H9 (cell line): ENCODE measurements around the gene CCNI2. TPM values are rescaled to one million over a fixed set of nuclear protein-coding genes. Genes with fewer than 3 reads are reported as not detected.

Experiments
- DNase-seq: peaks from one replicate; pipeline ENCODE4 v3.0.0-alpha.2; 2017
- H2AFZ ChIP-seq: one replicate; pipeline ENCODE4 v1.6.1; 2013; ENCODE audit warnings: mild to moderate bottlenecking, low read length, control low read depth, moderate library complexity
- H2AK5ac ChIP-seq: 2 replicates; pipeline ENCODE4 v1.6.1; 2013; ENCODE audit warnings: low read length, control low read depth, mixed read lengths; ENCODE audit not compliant: insufficient read length
- H2BK120ac ChIP-seq: one replicate; pipeline ENCODE4 v1.6.1; 2013; ENCODE audit warnings: low read depth, mild to moderate bottlenecking, low read length, control low read depth, inconsistent platforms; ENCODE audit not compliant: poor library complexity, severe bottlenecking
- H2BK12ac ChIP-seq: 2 replicates; pipeline ENCODE4 v1.6.1; 2013; ENCODE audit warnings: low read length, control low read depth, mixed read lengths, low read depth; ENCODE audit not compliant: insufficient read length
- H2BK15ac ChIP-seq: 2 replicates; pipeline ENCODE4 v1.6.1; 2013; ENCODE audit warnings: low read depth, low read length, control low read depth
- H2BK20ac ChIP-seq: one replicate; pipeline ENCODE4 v1.6.1; 2013; ENCODE audit warnings: low read depth, mild to moderate bottlenecking, low read length, control low read depth, inconsistent platforms; ENCODE audit not compliant: poor library complexity, severe bottlenecking
- H2BK5ac ChIP-seq: 2 replicates; pipeline ENCODE4 v1.6.1; 2013; ENCODE audit warnings: low read length, control low read depth, mixed read lengths; ENCODE audit not compliant: insufficient read length
- H3K14ac ChIP-seq: 2 replicates; pipeline ENCODE4 v1.6.1; 2013; ENCODE audit warnings: low read length, control low read depth; ENCODE audit not compliant: insufficient read depth
- H3K18ac ChIP-seq: 2 replicates; pipeline ENCODE4 v1.6.1; 2013; ENCODE audit warnings: low read depth, mild to moderate bottlenecking, mixed read lengths, low read length, control low read depth; ENCODE audit not compliant: insufficient read length
- H3K23ac ChIP-seq: 2 replicates; pipeline ENCODE4 v1.6.1; 2013; ENCODE audit warnings: low read length, control low read depth, mixed read lengths, low read depth; ENCODE audit not compliant: insufficient read length
- H3K23me2 ChIP-seq: 2 replicates; pipeline ENCODE4 v1.6.1; 2013; ENCODE audit warnings: low read depth, mild to moderate bottlenecking, mixed read lengths, low read length, control low read depth; ENCODE audit not compliant: insufficient read length, poor library complexity, severe bottlenecking
- H3K27ac ChIP-seq: 2 replicates; pipeline ENCODE4 v1.5.1; 2013; ENCODE audit warnings: low read length, control low read depth, mixed read lengths, low read depth; ENCODE audit not compliant: insufficient read length
- H3K27me3 ChIP-seq: 2 replicates; pipeline ENCODE4 v1.6.1; 2013; ENCODE audit warnings: low read length, control low read depth, inconsistent platforms; ENCODE audit not compliant: insufficient read depth
- H3K4ac ChIP-seq: 2 replicates; pipeline ENCODE4 v1.6.1; 2013; ENCODE audit warnings: low read depth, mild to moderate bottlenecking, control low read depth, inconsistent platforms, low read length, moderate library complexity
- H3K4me1 ChIP-seq: 2 replicates; pipeline ENCODE4 v1.6.1; 2013; ENCODE audit warnings: low read length, control low read depth, inconsistent platforms; ENCODE audit not compliant: insufficient read depth
- H3K4me2 ChIP-seq: 2 replicates; pipeline ENCODE4 v1.6.1; 2013; ENCODE audit warnings: low read length, control low read depth, mixed read lengths; ENCODE audit not compliant: insufficient read length, insufficient read depth
- H3K56ac ChIP-seq: 2 replicates; pipeline ENCODE4 v1.6.1; 2013; ENCODE audit warnings: low read depth, mild to moderate bottlenecking, mixed read lengths, low read length, control low read depth; ENCODE audit not compliant: insufficient read length
- H3K79me1 ChIP-seq: 2 replicates; pipeline ENCODE4 v1.6.1; 2013; ENCODE audit warnings: low read depth, mild to moderate bottlenecking, moderate library complexity, low read length, control low read depth, inconsistent platforms; ENCODE audit not compliant: insufficient read depth, poor library complexity, severe bottlenecking
- H3K79me2 ChIP-seq: 2 replicates; pipeline ENCODE4 v1.6.1; 2013; ENCODE audit warnings: low read length, control low read depth, inconsistent platforms; ENCODE audit not compliant: insufficient read depth
- H3K9ac ChIP-seq: 2 replicates; pipeline ENCODE4 v1.6.1; 2013; ENCODE audit warnings: low read length, control low read depth, mixed read lengths; ENCODE audit not compliant: insufficient read length; ENCODE audit errors: extremely low read depth
- H3K9me3 ChIP-seq: one replicate; pipeline ENCODE4 v1.6.1; 2013; ENCODE audit warnings: low read depth, low read length, inconsistent platforms; ENCODE audit not compliant: control insufficient read depth
- H3T11ph ChIP-seq: one replicate; pipeline ENCODE4 v1.6.1; 2013; ENCODE audit warnings: mild to moderate bottlenecking, low read length, control low read depth, inconsistent platforms
- H4K20me1 ChIP-seq: one replicate; pipeline ENCODE4 v1.6.1; 2013; ENCODE audit not compliant: control insufficient read depth, insufficient read length, insufficient read depth
- H4K5ac ChIP-seq: 2 replicates; pipeline ENCODE4 v1.6.1; 2013; ENCODE audit warnings: low read depth, mild to moderate bottlenecking, mixed read lengths, low read length, control low read depth; ENCODE audit not compliant: insufficient read length
- H4K8ac ChIP-seq: replicated peaks from 2 replicates; pipeline ENCODE4 v1.6.1; 2013; ENCODE audit warnings: low read length, control low read depth, mixed read lengths, low read depth; ENCODE audit not compliant: insufficient read length
- H4K91ac ChIP-seq: 2 replicates; pipeline ENCODE4 v1.6.1; 2013; ENCODE audit warnings: low read depth, mild to moderate bottlenecking, moderate library complexity, mixed read lengths, low read length, control low read depth; ENCODE audit not compliant: insufficient read length
- H3K27ac Mint-ChIP-seq, 3 experiments: 2 replicates in 2 of 3; 3 replicates in 1 of 3; pipeline ENCODE4 v1.8.0; 2020 to 2021; ENCODE audit warnings: mixed read lengths in 3 of 3, mild to moderate bottlenecking in 1 of 3, moderate library complexity in 1 of 3
- H3K27me3 Mint-ChIP-seq: 2 replicates; pipeline ENCODE4 v1.8.0; 2021; ENCODE audit warnings: low read depth, mild to moderate bottlenecking, moderate library complexity, mixed read lengths
- H3K36me3 Mint-ChIP-seq, 3 experiments: 2 replicates in 2 of 3; 3 replicates in 1 of 3; pipeline ENCODE4 v1.8.0; 2020 to 2021; ENCODE audit warnings: low read depth in 3 of 3, mixed read lengths in 3 of 3; ENCODE audit not compliant: insufficient read depth in 1 of 3
- H3K4me1 Mint-ChIP-seq, 2 experiments: 2 replicates each; pipeline ENCODE4 v1.8.0; 2020; ENCODE audit warnings: mixed read lengths in 2 of 2
- H3K4me3 Mint-ChIP-seq, 2 experiments: 2 replicates in 1 of 2; 3 replicates in 1 of 2; pipeline ENCODE4 v1.8.0; 2020 to 2021; ENCODE audit warnings: mild to moderate bottlenecking in 2 of 2, mixed read lengths in 2 of 2, moderate library complexity in 1 of 2
- H3K9me3 Mint-ChIP-seq, 2 experiments: 2 replicates in 1 of 2; 3 replicates in 1 of 2; pipeline ENCODE4 v1.8.0; 2020; ENCODE audit warnings: mild to moderate bottlenecking in 2 of 2, mixed read lengths in 2 of 2, moderate library complexity in 1 of 2
- CTCF ChIP-seq: fragments of 200-600 bp; sonication (generic); conservative IDR thresholded peaks from 3 replicates; pipeline ENCODE4 v1.8.0; 2021; ENCODE audit warnings: antibody characterized with exemption, mild to moderate bottlenecking
- WGBS: extraction: QIAGEN DNeasy Blood & Tissue Kit; methylation state at CpG from one replicate; pipeline ENCODE4 v1.1.7; 2013; ENCODE audit warnings: missing lambda C conversion rate, low lambda C conversion rate, mixed read lengths; ENCODE audit not compliant: insufficient read length; ENCODE audit errors: extremely low coverage; 5-methylcytosine and 5-hydroxymethylcytosine counted together
- total RNA-seq: library from RNA; stranded (reverse); gene quantifications from 2 replicates; pipeline ENCODE4 v1.2.1, GENCODE V29; 2021

CCNI2 gene
- total RNA-seq, 1 experiment from 2014 or later = 0.57 TPM

GRCh38 chr5:132771503-132771998 lies 24.3 kb downstream of the CCNI2 start:
- Histone ChIP-seq H3K56ac (no peak overlapping the region), H2BK5ac (no peak overlapping the region), H2BK20ac (no peak overlapping the region), H3K4me1 (peaks cover 8% of the 10 kb centered on the region; the same call in 1 of the 2 replicates), H4K91ac (no peak overlapping the region), H3K14ac (no peak overlapping the region), H3K79me2 (peaks cover 2% of the 10 kb centered on the region; the same call in 1 of the 2 replicates), H3K27ac (no peak overlapping the region), H4K5ac (no peak overlapping the region), H3K23ac (no peak overlapping the region), H2BK12ac (no peak overlapping the region), H3K79me1 (peaks cover 2% of the 10 kb centered on the region), H2AK5ac (no peak overlapping the region), H3K9ac (no peak overlapping the region), H4K8ac (no peak overlapping the region), H2BK15ac (no peak overlapping the region), H4K20me1 (no peaks in the 10 kb centered on the region), H2BK120ac (no peak overlapping the region), H3T11ph (no peak overlapping the region), H3K18ac (no peak overlapping the region), H3K27me3 (peaks cover 3% of the 10 kb centered on the region; the same call in 1 of the 2 replicates), H3K9me3 (no peaks in the 10 kb centered on the region), H3K4me2 (no peak overlapping the region), H3K4ac (no peak overlapping the region), H2AFZ (no peak overlapping the region), H3K23me2 (peaks cover 5% of the 10 kb centered on the region)
- Mint-ChIP-seq H3K4me3 (no peak overlapping the region), H3K27ac (peak overlapping the region in 1 of 3 experiments; percentile 15; a peak in 1 of 7 replicates), H3K4me1 (peaks cover 25 to 32% of the 10 kb centered on the region in 2 experiments), H3K27me3 (peaks cover 43% of the 10 kb centered on the region), H3K9me3 (no peaks in the 10 kb centered on the region), H3K36me3 (no peaks in the 10 kb centered on the region; a peak in 1 of 7 replicates)
- peak; percentile 68 for DNase-seq
- TF ChIP-seq CTCF = no peak
- no CpG with 5 or more reads among the region's 8 CpGs for WGBS
